NCI-H1417 treated with DMSO at 0.1 percent for 48 hours (cell line): ENCODE results near the gene MYO19.
"Not testable (repeated sequence)": the region's sequence is repeated elsewhere in the genome, so short reads cannot be mapped to it uniquely, and the experiment has no call there.

Source experiments
- DNase-seq: peaks from one replicate; lab custom pipeline; 2025; lab: John Stamatoyannopoulos, UW

Gene MYO19

DNA sequence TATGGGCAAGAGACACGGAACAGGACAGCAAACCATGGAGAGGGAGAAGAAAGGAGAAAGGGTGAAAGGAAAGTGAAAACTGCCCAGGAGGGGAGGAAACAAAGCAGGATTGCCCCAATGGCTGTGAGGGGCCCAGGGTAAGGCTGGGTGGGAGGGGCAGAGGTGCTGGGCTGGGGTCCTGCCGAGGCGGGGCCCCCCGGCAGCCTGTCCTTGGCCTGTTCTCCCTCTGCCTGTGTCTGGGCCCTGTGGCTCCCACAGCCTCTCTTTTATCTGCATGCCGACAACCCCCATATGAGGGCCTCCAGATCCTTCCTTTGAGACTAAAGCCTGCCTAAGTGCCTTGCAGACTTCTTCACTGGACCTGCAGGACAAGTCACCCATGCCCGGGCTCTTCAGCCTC, 32.7 kb downstream of the MYO19 start:
- no peak for DNase-seq

DNA sequence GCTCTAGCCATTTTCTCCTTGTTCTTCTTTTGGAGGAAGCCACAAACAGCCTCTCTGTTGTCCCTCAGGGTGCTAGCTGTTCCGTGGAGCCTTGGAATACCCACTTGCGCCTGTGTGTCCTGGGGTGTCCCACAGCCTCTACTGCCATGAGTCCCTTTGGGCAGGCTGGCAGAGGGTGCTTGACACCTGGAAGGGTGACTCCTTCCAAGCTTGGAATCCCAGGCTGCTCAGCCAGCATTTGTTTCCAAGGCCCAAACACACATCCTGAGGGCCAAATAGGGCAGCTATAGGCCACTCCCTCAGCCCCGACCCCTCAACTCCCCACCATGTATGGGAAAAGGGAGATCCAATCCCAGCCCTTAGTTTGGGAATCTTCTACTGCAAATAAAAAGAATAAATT, 33.3 kb downstream of the MYO19 start:
- DNase-seq, result no peak

DNA sequence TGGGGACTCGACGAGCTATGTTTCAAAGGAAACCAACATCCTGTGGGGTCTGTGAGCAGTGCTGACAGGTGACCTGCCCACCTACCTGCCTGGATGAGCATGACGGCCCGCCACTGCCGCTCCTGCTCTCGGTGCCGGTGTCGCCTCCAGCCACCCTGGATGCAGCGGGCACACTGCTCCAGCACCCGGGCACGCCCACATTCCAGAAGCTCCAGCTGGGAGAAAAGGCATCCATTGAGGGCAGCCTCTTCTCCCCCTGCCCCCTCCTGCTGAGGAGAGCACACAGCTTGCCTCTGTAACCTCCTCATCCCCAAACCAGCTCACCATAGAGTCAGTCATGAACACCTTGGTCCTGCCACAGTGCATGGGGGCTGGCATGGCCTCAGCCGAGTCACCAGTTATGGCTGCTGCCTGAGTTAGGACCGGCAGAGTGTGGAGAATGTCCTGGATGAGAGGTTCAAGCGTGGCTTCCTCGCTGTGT, 33.9 kb downstream of the MYO19 start:
- DNase-seq, result no peak

DNA sequence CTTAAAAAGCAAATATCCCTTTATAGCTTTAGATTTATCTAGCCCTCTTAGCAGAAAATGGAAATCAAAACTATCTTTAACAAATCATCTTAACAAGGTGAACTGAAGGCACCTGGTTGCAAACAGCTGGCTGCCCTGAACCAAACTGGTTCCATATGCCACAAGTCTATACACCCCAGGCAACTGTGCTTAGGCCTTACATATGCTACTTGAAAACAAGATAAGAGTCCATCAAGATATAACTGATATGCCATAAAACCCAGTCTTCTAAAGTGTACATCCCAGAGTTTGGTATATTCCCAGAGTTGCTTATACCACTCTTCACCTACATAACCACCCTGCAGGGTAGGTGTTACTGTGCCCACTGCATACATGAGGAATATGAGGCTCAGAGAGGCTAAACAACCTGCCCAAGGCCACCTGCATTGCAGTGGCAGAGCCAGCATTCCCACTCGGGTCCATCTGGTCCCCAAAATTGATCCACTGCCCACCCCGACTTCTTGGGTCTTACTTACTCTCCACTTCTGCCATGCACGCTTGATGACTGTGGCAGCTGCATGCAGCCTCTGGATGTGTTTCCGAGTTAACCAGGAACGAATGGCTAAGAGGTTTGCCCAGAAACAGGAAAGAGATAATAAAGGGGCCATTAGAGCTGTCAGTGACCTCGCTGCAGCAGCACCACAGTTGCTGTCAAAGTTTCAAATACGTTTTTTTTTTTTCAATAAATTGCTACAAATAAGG, 35.9 kb downstream of the MYO19 start:
- DNase-seq, result no peak

DNA sequence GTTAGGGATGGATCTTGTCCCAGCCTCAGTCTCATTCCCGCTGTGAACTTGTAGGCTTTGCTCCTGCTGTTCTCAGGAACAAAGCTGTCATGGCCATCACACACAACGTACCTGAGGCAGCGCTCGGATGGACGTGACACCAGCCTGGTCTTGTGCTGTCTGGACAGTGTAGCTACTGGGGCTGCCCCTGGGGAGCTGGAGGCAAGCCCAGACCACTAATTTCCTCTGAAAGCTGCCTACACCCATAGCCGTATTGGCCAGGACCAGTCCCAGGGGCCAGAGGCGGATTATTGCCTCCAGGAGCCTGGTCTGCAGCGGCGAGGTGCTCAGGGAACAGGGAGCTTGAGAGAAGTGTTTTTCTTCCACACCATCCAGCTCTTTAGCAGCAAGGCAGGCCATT, 36.5 kb downstream of the MYO19 start:
- no peak for DNase-seq

DNA sequence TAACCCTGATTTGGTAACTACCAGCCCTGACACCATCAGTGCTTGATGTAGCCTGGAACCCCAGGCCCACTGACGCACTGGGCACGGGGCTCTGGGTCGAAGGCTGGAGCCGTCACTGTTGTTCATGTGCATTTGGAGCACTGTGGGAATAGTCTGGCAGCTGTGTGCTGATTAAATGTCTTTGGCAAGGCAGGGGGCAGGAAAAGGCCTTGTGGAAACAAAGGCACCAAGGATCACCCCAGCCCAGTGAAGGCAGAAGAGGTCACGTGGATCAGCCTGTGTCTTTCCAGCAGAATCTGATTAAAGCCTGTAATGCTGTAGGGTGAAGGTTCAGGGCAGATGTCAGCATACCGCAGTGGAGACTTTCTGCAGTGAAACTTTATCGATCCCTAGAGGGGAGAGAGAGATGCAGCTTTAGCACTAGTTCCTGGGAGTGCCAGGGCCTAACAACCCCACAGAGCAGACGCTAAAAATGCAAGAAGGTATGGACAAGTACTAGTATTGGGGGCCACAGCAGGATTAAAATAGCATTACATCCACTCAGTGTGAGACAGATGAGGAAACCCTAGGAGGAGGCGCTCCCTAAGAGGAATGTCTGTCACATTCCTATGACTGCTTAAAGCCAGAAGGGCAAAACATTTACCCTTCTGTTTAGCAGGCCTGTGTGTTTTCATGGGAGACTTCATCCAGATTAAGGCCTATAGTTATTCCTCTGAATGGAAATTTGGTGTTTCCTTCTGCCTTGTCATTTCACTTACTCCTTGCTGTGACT, 38.5 kb downstream of the MYO19 start:
- DNase-seq, result no peak

DNA sequence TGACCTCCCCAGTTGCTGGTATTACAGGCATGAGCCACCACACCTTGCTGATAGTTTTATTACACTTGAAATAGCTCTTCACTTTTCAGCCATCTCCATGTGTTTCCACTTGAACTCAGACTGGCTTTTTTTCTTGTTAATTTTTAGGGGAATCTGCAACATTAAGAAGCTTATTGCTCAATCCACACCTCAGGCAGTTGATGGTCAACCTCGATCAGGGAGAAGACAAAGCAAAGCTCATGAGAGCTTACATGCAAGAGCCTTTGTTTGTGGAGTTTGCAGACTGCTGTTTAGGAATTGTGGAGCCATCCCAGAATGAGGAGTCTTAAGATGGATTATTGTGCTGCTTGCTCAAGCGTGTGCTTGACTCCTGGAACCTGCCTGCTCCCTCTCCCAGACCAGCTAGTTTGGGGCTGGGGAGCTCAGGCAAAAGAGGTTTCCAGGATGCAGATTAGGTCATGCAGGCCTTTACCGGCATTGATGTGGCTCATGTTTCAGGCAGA, 39.5 kb downstream of the MYO19 start:
- no peak for DNase-seq

DNA sequence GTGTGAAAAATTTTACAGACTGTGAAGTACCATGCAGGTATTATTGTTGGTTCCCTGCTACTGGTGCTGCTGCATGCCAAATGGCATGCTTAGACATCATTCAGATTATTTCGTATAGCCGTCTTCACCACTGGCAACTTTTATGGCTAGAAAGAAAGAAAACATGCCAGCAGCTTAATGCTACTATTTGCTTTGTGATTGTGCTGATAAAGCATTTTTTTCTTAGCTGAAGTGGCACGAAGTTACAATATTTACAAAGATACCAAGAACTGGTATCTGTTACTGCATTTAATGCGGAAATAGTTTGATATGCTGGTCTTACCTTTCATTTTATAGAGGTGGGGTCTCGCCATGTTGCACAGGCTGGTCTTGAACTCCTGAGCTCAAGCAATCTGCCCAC, 40.0 kb downstream of the MYO19 start:
- no peak for DNase-seq

DNA sequence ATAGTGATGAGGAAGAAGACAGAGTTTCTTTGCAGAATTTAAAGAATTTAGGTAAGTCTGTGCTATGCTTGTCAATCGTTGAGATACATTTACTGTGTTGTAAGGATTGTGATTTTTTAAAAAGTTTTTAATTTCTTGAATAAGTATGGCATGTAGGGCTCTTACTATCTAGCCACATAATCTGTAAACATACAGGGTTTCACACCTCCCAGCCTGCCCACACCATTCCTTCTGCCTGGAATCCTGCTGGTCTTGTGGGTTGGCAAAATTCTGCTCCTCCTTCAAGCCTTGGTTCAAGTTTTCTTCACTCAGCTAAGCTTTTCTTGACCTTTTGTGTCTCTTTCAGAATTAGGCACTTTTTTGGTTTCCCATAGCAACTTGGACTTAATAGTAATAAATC, 40.7 kb downstream of the MYO19 start:
- no peak for DNase-seq

DNA sequence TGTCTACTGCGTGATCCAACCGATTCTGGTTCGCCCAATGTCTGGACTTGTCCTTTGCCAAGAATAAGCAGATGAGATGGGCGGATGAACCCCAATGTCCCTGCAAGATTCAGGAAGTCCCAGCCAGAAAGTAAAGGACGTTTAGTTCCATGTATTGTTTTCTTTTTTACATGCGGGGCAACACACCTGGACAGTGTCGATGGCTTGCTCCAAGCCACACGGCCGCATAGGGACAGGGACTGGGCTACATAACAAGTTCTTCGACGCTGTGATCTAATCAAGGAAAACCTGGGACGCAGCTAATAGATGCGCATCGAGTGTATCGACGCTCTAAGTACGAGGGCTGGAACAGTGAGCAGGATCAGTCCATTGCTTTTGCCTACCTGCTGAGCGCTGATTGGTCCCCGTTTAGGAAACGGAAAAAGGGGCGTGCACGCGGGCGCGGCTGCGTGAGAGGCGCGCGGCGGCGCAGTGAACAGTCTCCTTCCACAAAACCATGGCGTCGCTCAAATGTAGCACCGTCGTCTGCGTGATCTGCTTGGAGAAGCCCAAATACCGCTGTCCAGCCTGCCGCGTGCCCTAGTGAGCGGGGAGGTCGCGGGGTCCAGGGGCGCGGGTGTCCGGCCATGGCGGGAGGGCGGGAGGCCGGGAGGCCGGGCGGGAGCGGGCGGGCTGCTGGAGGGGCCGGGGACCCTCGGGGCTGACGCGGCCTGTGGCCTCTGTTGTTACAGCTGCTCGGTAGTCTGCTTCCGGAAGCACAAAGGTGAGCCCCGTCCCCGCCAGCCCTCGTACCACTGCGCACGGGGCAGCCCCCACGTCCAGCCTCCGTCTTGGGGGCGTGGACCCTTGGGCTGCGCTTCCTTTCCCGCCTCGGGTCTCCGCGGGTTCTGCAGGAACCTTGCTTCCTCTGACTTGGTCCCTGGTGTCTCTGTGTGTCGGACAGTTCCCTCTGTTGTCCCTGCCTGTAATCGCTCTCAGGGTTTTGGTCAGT, 48.2 kb downstream of the MYO19 start, which contains the start of gene ZNHIT3:
ZNHIT3 (plus strand) TSS at position 478 of the 991 bp plus-strand sequence; CDS start at position 497, 19 bp downstream.
- DNase-seq, result peak; percentile 82

DNA sequence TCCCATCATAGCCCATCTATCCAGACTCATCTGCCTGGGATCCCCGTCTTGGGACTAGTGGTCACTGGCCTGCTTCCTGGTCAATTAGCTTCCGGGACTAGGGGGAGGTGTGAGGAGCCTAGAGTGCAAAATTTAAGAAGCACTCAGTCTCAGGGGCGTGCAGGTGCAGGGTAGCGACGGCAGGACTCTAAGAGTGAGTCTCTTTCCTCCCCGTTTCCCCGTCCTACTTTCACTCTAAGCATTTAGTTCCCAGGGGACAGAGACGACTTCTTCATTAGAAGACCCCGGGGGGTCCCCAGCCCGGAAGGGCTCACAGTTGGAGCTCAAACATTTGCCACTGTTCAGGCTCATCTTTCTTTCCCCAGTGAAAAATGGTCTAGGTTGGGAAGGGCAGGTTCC, 48.9 kb downstream of the MYO19 start:
- no peak for DNase-seq

DNA sequence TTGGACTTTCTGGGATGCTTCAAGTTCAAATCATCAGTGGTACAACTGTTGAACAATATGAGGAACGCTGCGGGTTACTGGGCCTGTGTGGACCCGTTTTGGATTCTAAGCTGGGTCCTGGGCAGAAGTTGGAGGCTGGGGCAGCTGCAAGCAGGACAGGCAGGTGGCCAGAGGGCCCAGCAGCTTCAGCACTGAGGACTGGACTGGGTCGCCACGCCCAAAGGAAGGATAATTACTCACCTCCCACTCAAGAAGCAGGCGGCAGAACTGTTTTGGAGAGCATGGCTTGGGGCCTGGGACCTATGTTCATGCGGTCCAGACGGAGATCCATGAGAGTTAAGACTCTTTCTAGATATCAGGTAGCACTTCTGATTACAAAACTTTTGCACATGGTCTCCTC, 49.6 kb downstream of the MYO19 start:
- DNase-seq, result no peak

DNA sequence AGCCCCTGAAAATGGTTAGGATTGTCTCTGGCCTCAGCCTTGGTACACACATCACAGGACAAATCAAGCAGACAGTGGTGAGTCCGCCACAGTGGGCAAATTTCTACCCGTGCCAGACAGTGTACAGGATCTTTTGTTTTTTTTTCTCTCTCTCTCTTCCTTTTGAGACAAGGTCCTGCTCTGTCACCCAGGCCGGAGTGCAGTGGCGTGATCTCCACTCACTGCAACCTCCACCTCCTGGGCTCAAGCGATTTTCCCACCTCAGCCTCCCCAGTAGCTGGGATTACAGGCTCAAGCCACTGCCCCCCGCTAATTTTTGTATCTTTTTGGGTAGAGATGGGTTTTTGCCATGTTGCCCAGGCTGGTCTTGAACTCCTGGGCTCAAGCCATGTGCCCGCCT, 50.6 kb downstream of the MYO19 start:
- not testable (repeated sequence) for DNase-seq

DNA sequence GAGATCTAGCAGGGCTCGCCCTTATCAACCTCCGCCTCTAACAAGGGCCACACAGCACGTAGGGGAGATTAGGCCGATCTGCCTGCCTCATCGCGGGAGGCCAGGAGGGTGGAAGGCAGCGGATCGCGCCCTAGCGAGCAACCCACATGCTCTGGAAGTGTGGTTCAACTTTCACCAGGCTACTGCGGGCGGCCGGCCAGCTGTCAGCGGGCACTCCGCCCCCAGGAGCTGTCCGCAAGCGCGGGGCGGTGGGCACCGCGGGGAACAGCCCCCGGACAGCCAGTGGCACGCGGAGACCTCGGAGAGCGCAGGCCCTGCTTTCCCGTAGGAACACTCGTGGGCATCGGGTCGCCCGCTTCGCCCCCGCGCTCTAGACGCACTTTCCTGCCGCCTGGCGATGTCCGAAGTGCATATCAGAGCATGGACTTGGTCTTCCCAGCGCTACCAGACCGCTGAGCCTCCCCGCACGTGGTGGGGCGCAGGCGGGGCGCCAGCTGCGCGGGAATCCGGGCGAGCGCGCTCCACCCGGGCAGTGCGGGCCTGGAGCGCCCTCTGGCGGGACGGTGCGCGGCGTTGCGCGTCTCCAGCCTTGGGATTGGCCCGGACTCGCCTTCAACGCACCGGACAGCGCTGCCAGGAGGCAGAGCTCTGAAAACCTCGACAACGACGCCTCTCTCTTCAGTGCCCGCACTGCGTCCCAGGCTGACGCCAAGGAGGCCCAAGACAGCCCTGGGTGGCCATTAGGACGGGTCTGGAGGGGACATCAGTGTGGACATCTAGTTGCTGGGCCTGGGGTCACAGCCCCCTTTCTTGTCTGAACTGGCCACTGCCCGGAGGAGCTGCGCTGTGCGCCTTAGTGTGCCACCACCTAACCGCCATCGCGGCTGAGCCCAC, 51.8 kb downstream of the MYO19 start:
- peak; percentile 21 for DNase-seq

DNA sequence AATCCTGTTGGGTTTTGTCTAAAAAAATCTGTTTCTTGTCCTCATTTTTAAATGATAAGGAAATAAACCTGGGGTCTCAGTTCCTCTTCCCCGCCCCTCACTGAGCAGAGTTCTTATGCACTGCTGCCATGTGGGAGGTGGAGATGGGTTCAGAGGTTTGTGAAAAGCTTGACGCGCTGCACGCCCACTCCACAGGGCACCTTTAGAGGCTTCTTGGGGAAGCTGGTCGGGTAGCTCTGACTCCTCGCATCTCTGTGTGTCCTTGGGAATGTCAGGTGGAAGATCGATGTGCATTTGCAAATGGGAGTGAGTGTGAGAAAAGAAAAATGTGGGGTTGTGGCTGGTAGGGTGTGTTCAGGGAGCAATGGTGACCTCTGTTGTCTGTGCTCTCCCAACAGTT, 52.8 kb downstream of the MYO19 start:
- no peak for DNase-seq

DNA sequence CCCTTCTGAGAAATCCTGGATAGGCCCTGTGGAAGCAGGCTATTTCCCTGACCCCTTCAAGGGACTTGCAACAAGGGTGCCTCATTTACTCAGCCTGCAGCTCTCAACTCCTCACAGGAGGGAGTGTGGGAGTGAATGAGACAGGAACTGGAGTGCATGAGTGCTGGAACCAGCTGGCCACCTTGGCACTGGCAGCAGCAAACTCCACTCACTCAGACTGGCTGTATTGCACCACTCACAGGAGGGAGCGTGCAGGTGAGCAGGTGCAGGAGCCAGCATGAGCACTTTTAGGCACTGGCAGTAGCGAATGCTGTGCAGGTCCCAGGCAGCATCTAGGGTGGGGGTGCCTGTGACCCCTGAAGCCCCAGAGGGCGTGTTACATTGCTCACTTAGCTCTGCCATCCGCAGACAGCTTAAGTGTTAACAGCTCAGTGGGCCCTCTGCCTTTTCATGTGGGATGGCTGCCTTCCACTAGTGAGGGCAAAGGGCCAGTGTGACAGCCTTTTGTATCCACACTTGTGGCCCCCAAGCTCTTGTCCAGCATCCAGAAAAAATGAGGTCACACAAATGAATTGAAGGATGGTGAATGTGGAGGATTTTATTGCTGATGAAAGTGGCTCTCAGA, 59.2 kb downstream of the MYO19 start:
- no peak for DNase-seq

DNA sequence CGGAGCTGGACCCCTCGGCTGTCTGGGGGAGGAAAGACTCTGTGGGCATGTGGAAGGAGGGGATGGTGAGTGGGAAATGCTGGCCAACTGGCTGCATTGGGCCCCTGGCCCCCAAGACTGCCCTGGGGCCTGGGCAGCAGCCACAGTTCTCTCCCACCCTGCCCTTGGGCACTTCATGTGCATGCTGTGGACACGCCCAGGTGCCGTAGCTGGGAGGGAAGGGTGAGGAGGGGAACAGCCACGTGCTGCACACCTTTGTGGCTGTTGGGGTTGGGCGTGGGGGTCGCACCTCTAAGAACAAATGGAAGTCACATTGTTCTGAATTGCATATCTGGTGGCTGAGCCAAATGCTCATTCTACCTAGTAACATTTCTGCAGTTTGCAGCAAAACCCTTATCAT, 60.1 kb downstream of the MYO19 start:
- DNase-seq, result no peak

DNA sequence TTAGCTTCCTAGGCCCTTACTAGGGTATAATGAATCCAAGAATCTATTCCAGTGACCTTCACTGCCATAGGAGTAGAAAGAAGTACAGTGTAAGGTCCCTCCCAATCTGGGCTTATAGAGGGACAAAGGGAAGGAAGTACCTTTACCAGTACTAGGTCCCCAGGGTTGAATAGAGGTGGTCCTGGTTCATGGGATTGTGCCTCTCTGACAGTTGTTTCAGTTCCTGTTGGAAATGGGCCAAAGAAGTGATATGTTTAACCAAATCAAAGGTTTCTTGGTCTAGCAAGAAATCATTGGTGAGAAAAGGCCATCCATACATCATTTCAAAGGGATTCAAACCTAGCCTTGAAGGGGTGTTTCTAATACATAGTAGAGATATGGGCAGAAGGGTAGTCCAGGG, 64.2 kb downstream of the MYO19 start:
- no peak for DNase-seq

DNA sequence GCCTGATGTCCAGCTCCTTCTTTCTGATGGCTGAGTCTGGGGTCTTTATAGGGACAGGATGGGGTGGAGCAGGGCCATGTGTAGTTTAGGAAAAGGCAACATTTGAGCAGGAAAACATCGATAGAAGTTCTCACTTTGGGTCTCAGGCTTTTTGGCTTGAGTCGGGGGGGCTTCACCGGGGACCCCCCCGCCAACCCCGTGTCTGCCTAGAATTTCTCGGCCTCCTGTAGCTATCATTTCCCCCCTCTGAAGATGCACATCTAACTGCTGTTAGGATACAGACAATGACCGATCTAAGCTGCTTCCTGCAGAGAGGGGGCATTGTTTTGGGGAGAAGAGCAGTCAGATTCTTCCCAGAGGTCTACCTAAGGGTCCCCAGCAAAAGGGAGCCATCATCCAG, 64.9 kb downstream of the MYO19 start:
- no peak for DNase-seq

DNA sequence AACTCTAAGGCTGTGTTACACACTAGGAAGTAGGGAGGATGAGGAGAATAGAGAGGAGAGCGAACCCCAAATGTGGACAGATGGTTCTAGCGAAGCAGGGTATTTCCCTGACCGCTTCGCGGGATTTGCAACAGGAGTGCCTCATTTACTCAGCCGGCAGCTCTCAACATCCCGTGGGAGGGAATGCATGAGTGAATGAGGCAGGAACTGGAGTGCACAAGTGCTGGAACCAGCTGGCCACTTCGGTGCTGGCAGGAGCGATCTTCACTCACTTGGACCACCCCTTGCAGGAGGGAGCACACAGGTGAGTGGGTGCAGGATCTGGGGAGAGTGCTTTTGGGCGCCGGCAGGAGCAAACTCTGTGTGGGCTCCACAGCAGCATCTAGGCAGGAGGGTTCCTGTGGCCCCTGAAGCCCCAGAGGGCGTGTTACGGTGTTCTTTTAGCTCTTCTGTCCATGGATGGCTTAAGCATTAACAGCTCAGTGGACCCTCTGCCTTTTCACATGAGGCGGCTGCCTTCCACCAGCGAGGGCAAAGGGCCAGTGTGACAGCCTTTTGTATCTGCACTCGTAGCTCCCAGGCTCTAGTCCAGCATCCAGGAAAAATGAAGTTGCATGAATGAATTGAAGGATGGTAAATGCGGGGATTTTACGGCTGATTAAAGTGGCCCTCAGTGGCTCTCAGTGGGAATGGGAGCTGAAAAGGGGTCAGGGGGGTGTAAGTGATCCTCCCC, 65.6 kb downstream of the MYO19 start:
- DNase-seq, result no peak
